ENCODE data around the gene PDE6B. TPM values are rescaled to one million over a fixed set of nuclear protein-coding genes. Genes with fewer than 3 reads are reported as not detected.
A peak's percentile ranks its signal among the peaks of the same experiment; 100 is the strongest.

The PDE6B gene
- total and polyA plus RNA-seq, 2 experiments from 2014 or later, result 3.4 to 5.0 TPM

- H4K20me1 ChIP-seq (replicated peaks; ENCODE audit: insufficient read depth), result no peaks in the 10 kb centered on the region
- no peaks in the 10 kb centered on the region for H3K9me2 ChIP-seq (ENCODE audit: insufficient read depth)
- Mint-ChIP-seq H3K27me3 (ENCODE audit: insufficient read depth, low read depth, poor library complexity) (peaks cover 54% of the 10 kb centered on the region), H3K4me3 (no peak overlapping the region; the same call in 2 of the 3 replicates), H3K36me3 (ENCODE audit: low read depth) (peaks cover 5% of the 10 kb centered on the region; the same call in 1 of the 3 replicates), H3K27ac (no peak overlapping the region), H3K9me3 (peaks cover 13% of the 10 kb centered on the region), H3K4me1 (peaks cover 22% of the 10 kb centered on the region)
- peaks cover 71% of the 10 kb centered on the region for H3K27me3 ChIP-seq (ENCODE audit: insufficient read depth)
- peaks cover 6% of the 10 kb centered on the region; the same call in 1 of the 2 replicates for H3F3A ChIP-seq (replicated peaks; ENCODE audit: low read depth)
- TF ChIP-seq EZH2phosphoT487 (IDR thresholded peaks at IDR 0.05; ENCODE audit: unreplicated experiment), result no peak
- TF ChIP-seq EZH2 (IDR thresholded peaks at IDR 0.05; ENCODE audit: low read depth, unreplicated experiment), result no peak
- no peak for TF ChIP-seq NANOG (IDR thresholded peaks at IDR 0.05; ENCODE audit: borderline replicate concordance)
- no peak for TF ChIP-seq ZNF462 (CRISPR knock-in tag; IDR thresholded peaks at IDR 0.05)
- TF ChIP-seq, protein P1, sequence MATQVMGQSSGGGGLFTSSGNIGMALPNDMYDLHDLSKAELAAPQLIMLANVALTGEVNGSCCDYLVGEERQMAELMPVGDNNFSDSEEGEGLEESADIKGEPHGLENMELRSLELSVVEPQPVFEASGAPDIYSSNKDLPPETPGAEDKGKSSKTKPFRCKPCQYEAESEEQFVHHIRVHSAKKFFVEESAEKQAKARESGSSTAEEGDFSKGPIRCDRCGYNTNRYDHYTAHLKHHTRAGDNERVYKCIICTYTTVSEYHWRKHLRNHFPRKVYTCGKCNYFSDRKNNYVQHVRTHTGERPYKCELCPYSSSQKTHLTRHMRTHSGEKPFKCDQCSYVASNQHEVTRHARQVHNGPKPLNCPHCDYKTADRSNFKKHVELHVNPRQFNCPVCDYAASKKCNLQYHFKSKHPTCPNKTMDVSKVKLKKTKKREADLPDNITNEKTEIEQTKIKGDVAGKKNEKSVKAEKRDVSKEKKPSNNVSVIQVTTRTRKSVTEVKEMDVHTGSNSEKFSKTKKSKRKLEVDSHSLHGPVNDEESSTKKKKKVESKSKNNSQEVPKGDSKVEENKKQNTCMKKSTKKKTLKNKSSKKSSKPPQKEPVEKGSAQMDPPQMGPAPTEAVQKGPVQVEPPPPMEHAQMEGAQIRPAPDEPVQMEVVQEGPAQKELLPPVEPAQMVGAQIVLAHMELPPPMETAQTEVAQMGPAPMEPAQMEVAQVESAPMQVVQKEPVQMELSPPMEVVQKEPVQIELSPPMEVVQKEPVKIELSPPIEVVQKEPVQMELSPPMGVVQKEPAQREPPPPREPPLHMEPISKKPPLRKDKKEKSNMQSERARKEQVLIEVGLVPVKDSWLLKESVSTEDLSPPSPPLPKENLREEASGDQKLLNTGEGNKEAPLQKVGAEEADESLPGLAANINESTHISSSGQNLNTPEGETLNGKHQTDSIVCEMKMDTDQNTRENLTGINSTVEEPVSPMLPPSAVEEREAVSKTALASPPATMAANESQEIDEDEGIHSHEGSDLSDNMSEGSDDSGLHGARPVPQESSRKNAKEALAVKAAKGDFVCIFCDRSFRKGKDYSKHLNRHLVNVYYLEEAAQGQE (IDR thresholded peaks at IDR 0.05; ENCODE audit: unreplicated experiment), result no peak
- no peak for TF ChIP-seq STAT1 (IDR thresholded peaks at IDR 0.05; ENCODE audit: unreplicated experiment)
- no peak for TF ChIP-seq ZNF331 (CRISPR knock-in tag; IDR thresholded peaks at IDR 0.05; ENCODE audit: low read depth)
- H3K4me3 ChIP-seq, result no peak overlapping the region
- DNase-seq (ENCODE audit: low spot score) (peak; percentile 52), ATAC-seq (0 out of 3 replicates have a peak, but pooled peaks have one; percentile 4)
- peak overlapping the region; percentile 58 for H3K4me2 ChIP-seq
- H2AFZ ChIP-seq, result no peak overlapping the region
- H3K4me1 ChIP-seq (ENCODE audit: insufficient read depth), result peaks cover 24% of the 10 kb centered on the region
- no peak overlapping the region for H3K27ac ChIP-seq (ENCODE audit: low read depth)
- no peaks in the 10 kb centered on the region for H3K79me2 ChIP-seq (replicated peaks; ENCODE audit: insufficient read depth)
- no peaks in the 10 kb centered on the region for H3K36me3 ChIP-seq (ENCODE audit: insufficient read depth)
Measured at GRCh38 chr4:579543-580175, 45.7 kb upstream of the PDE6B start.

All from GM23338 (cell line).